Gastrocnemius medialis (tissue), 4 donors: ENCODE results near the gene CCDC85A. TPM values are rescaled to one million over a fixed set of nuclear protein-coding genes. Genes with fewer than 3 reads are reported as not detected.

ENCODE experiments used
- ATAC-seq, 2 donors: fragments of 150-250 bp; one replicate each; pipeline ENCODE4 v1.9.1; 2016
- DNase-seq, 2 donors: peaks; one replicate each; pipeline ENCODE4 v3.0.0-alpha.2; 2019
- H3K27ac ChIP-seq, 4 donors: fragments of 200-600 bp; sonication (generic); 1 replicate in 1 of 4; 2 replicates in 3 of 4; pipeline ENCODE4 v1.5.1; 2016 to 2018; ENCODE audit warnings: mild to moderate bottlenecking in 2 of 4, moderate library complexity in 1 of 4
- H3K27me3 ChIP-seq, 3 donors: fragments of 200-600 bp; sonication (generic) in 2 of 3; 1 replicate in 1 of 3; 2 replicates in 2 of 3; pipeline versions ENCODE4 v1.5.1 to v1.6.0; 2016 to 2019; ENCODE audit warnings: mild to moderate bottlenecking in 1 of 3, moderate library complexity in 1 of 3
- H3K36me3 ChIP-seq, 2 donors: fragments of 200-600 bp; sonication (generic) in 1 of 2; one replicate each; pipeline ENCODE4 v1.5.1; 2017 to 2018
- H3K4me1 ChIP-seq, 2 donors: fragments of 200-600 bp; sonication (generic) in 1 of 2; one replicate each; pipeline ENCODE4 v1.5.1; 2016 to 2017; ENCODE audit warnings: mild to moderate bottlenecking in 2 of 2
- H3K4me3 ChIP-seq, 4 donors: fragments of 200-600 bp; sonication (generic) in 3 of 4; 1 replicate in 1 of 4; 2 replicates in 3 of 4; pipeline ENCODE4 v1.5.1; 2016 to 2019; ENCODE audit warnings: mild to moderate bottlenecking in 2 of 4
- H3K9me3 ChIP-seq, 3 donors: fragments of 200-600 bp; sonication (generic) in 2 of 3; 1 replicate in 1 of 3; 2 replicates in 2 of 3; pipeline ENCODE4 v1.5.1; 2016 to 2019
- POLR2A ChIP-seq, 2 donors: fragments of 450-650 bp; IDR thresholded peaks; one replicate each; pipeline ENCODE4 v1.6.1; 2017; ENCODE audit warnings: antibody characterized with exemption in 2 of 2, mild to moderate bottlenecking in 2 of 2, moderate library complexity in 2 of 2
- in situ Hi-C, 4 donors: fragments of 200-750 bp; cut with MboI; loops; one replicate each; pipeline versions ENCODE4 v1.15.0 to v1.8.0; 2017; ENCODE audit warnings: low sequenced_read_pairs in 4 of 4
- intact Hi-C: fragments of 100-400 bp; cut with DNase I; formaldehyde crosslinking; loops from one replicate; pipeline ENCODE4 v1.15.1; 2023; ENCODE audit warnings: low total_unique reads
- total RNA-seq, 4 donors: library from RNA; depleted of rRNA; stranded (reverse); fragments of >200 nt; gene quantifications; one replicate each; pipeline versions ENCODE4 v1.1.0 to v1.2.3, GENCODE V29; 2016
- TF ChIP-seq, protein P1 (sequence below), 5 experiments: fragments of 450-650 bp in 3 of 5; fragments of 200-600 bp in 2 of 5; sonication (generic) in 2 of 5; IDR thresholded peaks in 4 of 5; conservative IDR thresholded peaks in 1 of 5; 1 replicate in 4 of 5; 2 replicates in 1 of 5; pipeline ENCODE4 v1.5.1; 2016 to 2019; ENCODE audit warnings: antibody characterized with exemption in 5 of 5, mild to moderate bottlenecking in 3 of 5, moderate library complexity in 3 of 5

Gene CCDC85A
- total RNA-seq, 4 donors from 2014 or later = 4.6 to 8.2 (median 6.1) TPM

DNA sequence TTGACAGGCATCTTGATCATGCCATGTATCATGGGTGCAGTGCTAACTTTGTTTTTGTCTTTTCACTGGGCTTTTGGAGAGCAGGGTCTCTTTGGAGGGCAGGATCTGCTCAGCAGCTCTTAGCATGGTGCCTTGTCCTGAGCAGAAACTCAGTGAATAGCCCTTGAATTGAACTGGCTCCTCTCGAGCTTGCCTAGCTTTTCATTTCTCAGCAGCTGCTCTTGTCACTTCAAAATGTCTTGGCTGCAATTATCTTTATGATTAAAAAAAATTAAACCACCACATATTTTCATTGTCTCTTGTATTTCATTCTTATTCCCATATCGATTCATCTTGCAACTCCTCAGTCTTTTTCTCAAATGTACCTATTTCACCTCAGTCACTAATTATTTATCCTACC is 50.5 kb downstream of the CCDC85A start:
- in situ Hi-C loops = no loop called here
- TF ChIP-seq, protein P1, sequence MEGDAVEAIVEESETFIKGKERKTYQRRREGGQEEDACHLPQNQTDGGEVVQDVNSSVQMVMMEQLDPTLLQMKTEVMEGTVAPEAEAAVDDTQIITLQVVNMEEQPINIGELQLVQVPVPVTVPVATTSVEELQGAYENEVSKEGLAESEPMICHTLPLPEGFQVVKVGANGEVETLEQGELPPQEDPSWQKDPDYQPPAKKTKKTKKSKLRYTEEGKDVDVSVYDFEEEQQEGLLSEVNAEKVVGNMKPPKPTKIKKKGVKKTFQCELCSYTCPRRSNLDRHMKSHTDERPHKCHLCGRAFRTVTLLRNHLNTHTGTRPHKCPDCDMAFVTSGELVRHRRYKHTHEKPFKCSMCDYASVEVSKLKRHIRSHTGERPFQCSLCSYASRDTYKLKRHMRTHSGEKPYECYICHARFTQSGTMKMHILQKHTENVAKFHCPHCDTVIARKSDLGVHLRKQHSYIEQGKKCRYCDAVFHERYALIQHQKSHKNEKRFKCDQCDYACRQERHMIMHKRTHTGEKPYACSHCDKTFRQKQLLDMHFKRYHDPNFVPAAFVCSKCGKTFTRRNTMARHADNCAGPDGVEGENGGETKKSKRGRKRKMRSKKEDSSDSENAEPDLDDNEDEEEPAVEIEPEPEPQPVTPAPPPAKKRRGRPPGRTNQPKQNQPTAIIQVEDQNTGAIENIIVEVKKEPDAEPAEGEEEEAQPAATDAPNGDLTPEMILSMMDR (IDR thresholded peaks at IDR 0.05 in 4 of 5, conservative IDR thresholded peaks at IDR 0.05 in 1 of 5) = no peak
- TF ChIP-seq POLR2A (IDR thresholded peaks at IDR 0.05) = no peak
- ATAC-seq (no peak), DNase-seq (no peak)
- H3K36me3 ChIP-seq = no peaks in the 10 kb centered on the region
- intact Hi-C loops = no loop called here
- H3K4me1 ChIP-seq = peaks cover 4 to 8% of the 10 kb centered on the region in 2 donors
- no peak overlapping the region for H3K4me3 ChIP-seq
- no peak overlapping the region for H3K27ac ChIP-seq
- no peaks in the 10 kb centered on the region for H3K27me3 ChIP-seq
- H3K9me3 ChIP-seq = no peaks in the 10 kb centered on the region

DNA sequence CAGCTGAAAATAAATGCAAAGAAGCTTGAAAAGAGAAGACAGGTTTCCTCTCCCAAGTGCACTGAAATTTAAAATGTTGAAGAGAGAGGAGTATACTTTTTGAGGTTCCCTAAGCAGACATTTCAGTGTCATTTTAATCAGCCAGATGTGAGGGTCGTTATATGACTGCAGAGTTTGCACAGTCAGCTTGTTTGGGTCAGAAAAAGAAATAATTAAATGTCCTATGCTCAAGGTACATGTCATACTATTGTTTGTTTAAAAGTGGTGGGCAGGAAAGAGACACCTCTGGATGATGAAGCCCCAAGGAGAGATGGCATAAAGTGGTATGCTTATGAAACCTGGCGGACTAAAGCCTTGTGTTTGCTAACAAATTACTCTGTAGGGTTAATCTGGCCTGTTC is 55.2 kb downstream of the CCDC85A start:
- TF ChIP-seq POLR2A (IDR thresholded peaks at IDR 0.05) = no peak
- TF ChIP-seq, protein P1 (IDR thresholded peaks at IDR 0.05 in 4 of 5, conservative IDR thresholded peaks at IDR 0.05 in 1 of 5) = no peak
- intact Hi-C loops (no loop called here), in situ Hi-C loops (no loop called here)
- H3K27me3 ChIP-seq = no peaks in the 10 kb centered on the region
- H3K4me3 ChIP-seq = no peak overlapping the region
- H3K36me3 ChIP-seq = no peaks in the 10 kb centered on the region
- H3K27ac ChIP-seq = no peak overlapping the region
- no peaks in the 10 kb centered on the region for H3K9me3 ChIP-seq
- DNase-seq = no peak
- no peak for ATAC-seq
- peaks cover 1 to 3% of the 10 kb centered on the region in 2 donors for H3K4me1 ChIP-seq

- Histone ChIP-seq H3K27ac (no peak overlapping the region), H3K27me3 (no peaks in the 10 kb centered on the region), H3K4me3 (no peak overlapping the region), H3K4me1 (no peaks in the 10 kb centered on the region), H3K9me3 (no peaks in the 10 kb centered on the region), H3K36me3 (no peaks in the 10 kb centered on the region)
- no peak for ATAC-seq
- in situ Hi-C loops (no loop called here), intact Hi-C loops (no loop called here)
- TF ChIP-seq, protein P1 (IDR thresholded peaks at IDR 0.05 in 4 of 5, conservative IDR thresholded peaks at IDR 0.05 in 1 of 5) = no peak
- no peak for TF ChIP-seq POLR2A (IDR thresholded peaks at IDR 0.05)
- DNase-seq = no peak
Observed at GRCh38 chr2:56239437-56239836, 55.6 kb downstream of the CCDC85A start.

DNA sequence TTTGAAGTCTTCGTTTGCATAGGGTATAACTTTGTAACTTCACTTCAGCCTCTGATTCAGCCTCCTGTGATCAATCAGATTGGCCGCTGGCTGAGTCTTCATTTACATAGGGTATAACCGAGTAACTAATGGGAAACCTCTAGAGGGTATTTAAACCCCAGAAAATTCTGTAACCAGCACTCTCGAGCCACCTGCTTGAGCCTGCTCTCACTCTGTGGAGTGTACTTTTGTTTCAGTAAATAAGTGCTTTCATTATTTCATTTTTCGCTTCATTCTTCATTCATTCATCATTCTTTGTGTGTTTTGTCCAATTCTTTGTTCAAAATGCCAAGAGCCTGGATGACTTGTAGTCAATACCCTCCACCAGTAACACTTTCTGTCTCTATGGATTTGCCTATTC is 56.4 kb downstream of the CCDC85A start:
- Histone ChIP-seq H3K9me3 (no peaks in the 10 kb centered on the region), H3K27me3 (no peaks in the 10 kb centered on the region), H3K4me3 (no peak overlapping the region), H3K27ac (no peak overlapping the region), H3K4me1 (no peaks in the 10 kb centered on the region), H3K36me3 (no peaks in the 10 kb centered on the region)
- ATAC-seq = no peak
- in situ Hi-C loops (no loop called here), intact Hi-C loops (loop anchor here (2.0 kb wide), 1 partner anchor 73 kb away; no protein-coding TSS in a partner anchor)
- DNase-seq = no peak
- TF ChIP-seq, protein P1 (IDR thresholded peaks at IDR 0.05 in 4 of 5, conservative IDR thresholded peaks at IDR 0.05 in 1 of 5) = no peak
- TF ChIP-seq POLR2A (IDR thresholded peaks at IDR 0.05) = no peak

- in situ Hi-C loops = no loop called here
- Histone ChIP-seq H3K9me3 (no peaks in the 10 kb centered on the region), H3K4me1 (peaks cover 6 to 7% of the 10 kb centered on the region in 2 donors), H3K27me3 (no peaks in the 10 kb centered on the region), H3K36me3 (no peaks in the 10 kb centered on the region), H3K27ac (no peak overlapping the region), H3K4me3 (no peak overlapping the region)
- no peak for DNase-seq
- TF ChIP-seq, protein P1 (IDR thresholded peaks at IDR 0.05 in 4 of 5, conservative IDR thresholded peaks at IDR 0.05 in 1 of 5) = no peak
- no peak for TF ChIP-seq POLR2A (IDR thresholded peaks at IDR 0.05)
- ATAC-seq = no peak
- intact Hi-C loops = no loop called here
Observed at GRCh38 chr2:56244506-56244905, 60.7 kb downstream of the CCDC85A start.
